Spinal cord (tissue), 10 donors: ENCODE results near the gene CHD1L. TPM values are rescaled to one million over a fixed set of nuclear protein-coding genes. Genes with fewer than 3 reads are reported as not detected.
"Not testable (repeated sequence)": the region's sequence is repeated elsewhere in the genome, so short reads cannot be mapped to it uniquely, and the experiment has no call there.

Experiments
- DNase-seq, 6 donors: peaks; one replicate each; pipeline versions ENCODE4 v3.0.0 to v3.0.0-alpha.2; 2013 to 2015; ENCODE audit warnings: low spot score in 6 of 6, low read depth in 4 of 6
- H3K27ac ChIP-seq: one replicate; pipeline ENCODE4 v1.5.1; 2013; ENCODE audit warnings: low read depth, low read length, control low read depth
- H3K27me3 ChIP-seq: one replicate; pipeline ENCODE4 v1.6.1; 2013; ENCODE audit warnings: low read length; ENCODE audit not compliant: control insufficient read depth, insufficient read depth
- H3K36me3 ChIP-seq: one replicate; pipeline ENCODE4 v1.6.1; 2013; ENCODE audit warnings: low read length; ENCODE audit not compliant: control insufficient read depth, insufficient read depth
- H3K4me1 ChIP-seq: one replicate; pipeline ENCODE4 v1.6.1; 2013; ENCODE audit warnings: low read length; ENCODE audit not compliant: control insufficient read depth, insufficient read depth
- H3K4me3 ChIP-seq: one replicate; pipeline ENCODE4 v1.5.1; 2013; ENCODE audit warnings: low read depth, low read length, control low read depth
- H3K9me3 ChIP-seq: one replicate; pipeline ENCODE4 v1.6.1; 2013; ENCODE audit warnings: low read length; ENCODE audit not compliant: control insufficient read depth, insufficient read depth
- WGBS: methylation state at CpG from one replicate; pipeline ENCODE4 v1.1.5; 2013; ENCODE audit warnings: missing lambda C conversion rate; ENCODE audit not compliant: insufficient coverage; 5-methylcytosine and 5-hydroxymethylcytosine counted together
- polyA plus RNA-seq, 2 donors: library from polyadenylated mRNA; unstranded; fragments of 120-200 nt; gene quantifications; one replicate each; pipeline ENCODE4 v1.2.1, GENCODE V29; 2013; ENCODE audit not compliant: insufficient read length in 2 of 2
- total RNA-seq, 2 donors: library from RNA; depleted of rRNA in 1 of 2; stranded (reverse); fragments of 120-200 nt in 1 of 2; fragments of >200 nt in 1 of 2; gene quantifications; one replicate each; pipeline versions ENCODE4 v1.2.3 to v1.2.4, GENCODE V29; 2013 to 2014
- donor health status: healthy.

The CHD1L gene
- total and polyA plus RNA-seq, 4 donors: 31.9 to 41.9 (median 37.8) TPM

GRCh38 chr1:147240131-147240721, 2.3 kb upstream of the CHD1L start:
- WGBS: 83% methylated on average over 1 of the region's 5 CpGs
- H3K27me3 ChIP-seq, H3K36me3 ChIP-seq, DNase-seq, H3K4me1 ChIP-seq, H3K9me3 ChIP-seq, H3K27ac ChIP-seq, H3K4me3 ChIP-seq: not testable (repeated sequence)

DNA sequence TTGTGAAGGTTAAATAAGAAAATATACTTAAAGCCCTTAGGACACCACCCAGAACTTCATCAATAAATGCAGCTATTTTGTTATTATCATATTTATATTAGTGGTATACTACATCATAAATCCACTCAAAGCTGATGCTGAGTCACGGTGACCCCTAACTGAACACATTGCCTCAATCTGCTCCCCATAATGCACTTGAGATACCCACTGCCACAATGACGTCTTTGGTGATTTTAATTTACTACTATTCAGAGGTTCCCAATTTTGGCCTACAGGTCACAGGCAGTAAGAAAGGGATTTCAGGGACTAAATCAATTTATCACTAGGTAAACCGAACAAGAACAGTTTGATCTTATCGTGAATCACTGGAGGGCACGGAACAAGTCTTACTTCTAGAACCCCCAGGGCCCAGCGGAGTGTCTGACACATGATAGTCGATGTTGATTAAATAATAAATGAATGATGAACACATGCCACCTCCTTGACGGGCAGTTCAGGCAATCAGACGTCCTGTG, 493 bp upstream of the CHD1L start:
- Histone ChIP-seq H3K4me1 (no peaks in the 10 kb centered on the region), H3K27ac (peak overlapping the region; percentile 35), H3K9me3 (no peaks in the 10 kb centered on the region), H3K36me3 (no peaks in the 10 kb centered on the region), H3K27me3 (no peaks in the 10 kb centered on the region), H3K4me3 (peak overlapping the region; percentile 68)
- no peak for DNase-seq
- WGBS: 27% methylated on average over 5 of the region's 9 CpGs

GRCh38 chr1:147243228-147243685, 773 bp downstream of the CHD1L start:
- no peaks in the 10 kb centered on the region for H3K27me3 ChIP-seq
- no peaks in the 10 kb centered on the region for H3K9me3 ChIP-seq
- 0% methylated on average over 17 of the region's 30 CpGs for WGBS
- no peaks in the 10 kb centered on the region for H3K36me3 ChIP-seq
- H3K4me3 ChIP-seq: peak overlapping the region; percentile 68
- no peaks in the 10 kb centered on the region for H3K4me1 ChIP-seq
- no peak for DNase-seq
- peak overlapping the region; percentile 50 for H3K27ac ChIP-seq

DNA sequence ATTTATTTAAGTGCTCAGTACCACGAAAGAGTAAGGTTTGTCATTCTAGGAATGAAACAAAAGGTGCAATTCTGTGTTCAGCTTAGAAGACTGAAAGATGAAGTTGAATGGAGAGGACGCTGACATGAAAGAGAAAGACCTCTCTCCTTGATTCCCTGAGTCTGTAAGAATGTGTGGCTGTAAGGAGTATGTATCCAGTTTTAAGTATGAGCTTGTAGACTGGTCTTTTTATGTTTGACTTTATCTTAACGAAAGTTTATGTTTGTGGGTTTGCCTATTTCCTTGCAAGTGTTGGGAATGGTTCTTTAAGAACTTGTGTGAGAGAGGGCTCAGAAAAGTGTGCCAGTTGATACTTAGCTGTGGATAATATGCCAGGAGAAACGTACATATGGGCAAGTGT, 1.4 kb downstream of the CHD1L start:
- no peaks in the 10 kb centered on the region for H3K4me1 ChIP-seq
- peak overlapping the region; percentile 68 for H3K4me3 ChIP-seq
- WGBS: 9% methylated on average over 4 of the region's 4 CpGs
- H3K9me3 ChIP-seq: no peaks in the 10 kb centered on the region
- no peaks in the 10 kb centered on the region for H3K27me3 ChIP-seq
- no peaks in the 10 kb centered on the region for H3K36me3 ChIP-seq
- DNase-seq: no peak
- H3K27ac ChIP-seq: no peak overlapping the region

DNA sequence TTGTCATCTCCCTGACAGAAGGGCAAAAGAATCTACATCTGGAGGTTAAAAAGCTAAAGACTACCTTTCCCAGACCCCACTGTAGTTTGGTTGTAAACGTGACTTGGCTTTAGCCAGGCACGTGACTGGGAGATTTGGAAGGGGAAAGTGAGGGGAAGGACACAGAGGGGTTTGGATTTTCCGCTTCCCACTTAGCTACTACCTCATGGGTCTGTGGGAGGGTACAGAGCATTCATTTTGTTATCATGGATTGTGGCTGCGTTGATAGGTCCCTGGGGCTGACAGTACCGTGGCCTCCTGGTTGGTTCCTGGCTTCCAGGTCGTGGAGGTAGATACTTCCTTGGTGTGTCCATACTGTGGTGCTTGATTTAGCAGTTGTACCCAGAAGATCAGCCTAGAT, 2.6 kb downstream of the CHD1L start:
- H3K4me3 ChIP-seq: no peak overlapping the region
- 89% methylated on average over 3 of the region's 6 CpGs for WGBS
- H3K27ac ChIP-seq: no peak overlapping the region

DNA sequence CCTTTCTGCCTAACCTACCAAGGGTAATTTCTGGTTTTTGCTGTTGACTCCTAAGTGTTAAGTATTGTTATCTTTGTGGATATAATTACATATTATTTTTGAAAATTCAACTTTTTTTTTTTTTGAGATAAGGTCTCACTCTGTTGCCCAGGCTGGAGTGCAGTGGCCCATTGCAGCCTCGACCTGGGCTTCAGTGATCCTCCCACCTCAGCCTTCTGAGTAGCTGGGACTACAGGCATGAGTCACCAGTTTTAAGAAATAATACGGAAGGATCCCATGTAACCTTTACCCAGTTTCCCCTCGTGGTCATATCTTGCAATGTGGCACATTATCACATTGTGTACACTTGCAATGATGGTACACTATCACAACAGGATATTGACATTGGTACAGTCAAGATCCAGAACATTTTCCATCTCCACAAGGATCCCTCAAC, 3.1 kb downstream of the CHD1L start:
- H3K27me3 ChIP-seq: no peaks in the 10 kb centered on the region
- peaks cover 3% of the 10 kb centered on the region for H3K4me1 ChIP-seq
- H3K4me3 ChIP-seq: no peak overlapping the region
- WGBS: no CpG with 5 or more reads among the region's 3 CpGs
- H3K36me3 ChIP-seq: no peaks in the 10 kb centered on the region
- no peak for DNase-seq
- H3K9me3 ChIP-seq: no peaks in the 10 kb centered on the region
- no peak overlapping the region for H3K27ac ChIP-seq

More for the DNA sequence above, 2.6 kb downstream of the CHD1L start:
- H3K9me3 ChIP-seq: no peaks in the 10 kb centered on the region
- H3K36me3 ChIP-seq: no peaks in the 10 kb centered on the region
- no peaks in the 10 kb centered on the region for H3K27me3 ChIP-seq
- no peak for DNase-seq
- H3K4me1 ChIP-seq: no peaks in the 10 kb centered on the region

GRCh38 chr1:147246044-147246690, 3.7 kb downstream of the CHD1L start:
- no CpG with 5 or more reads among the region's 2 CpGs for WGBS
- H3K4me1 ChIP-seq: peaks cover 3% of the 10 kb centered on the region
- H3K27me3 ChIP-seq: no peaks in the 10 kb centered on the region
- DNase-seq: no peak
- H3K27ac ChIP-seq: no peak overlapping the region
- no peak overlapping the region for H3K4me3 ChIP-seq
- no peaks in the 10 kb centered on the region for H3K9me3 ChIP-seq
- no peaks in the 10 kb centered on the region for H3K36me3 ChIP-seq

GRCh38 chr1:147246910-147247655, 4.6 kb downstream of the CHD1L start:
- Histone ChIP-seq H3K27ac (no peak overlapping the region), H3K4me3 (no peak overlapping the region), H3K36me3 (no peaks in the 10 kb centered on the region), H3K4me1 (peaks cover 3% of the 10 kb centered on the region), H3K27me3 (no peaks in the 10 kb centered on the region), H3K9me3 (no peaks in the 10 kb centered on the region)
- 83% methylated on average over 1 of the region's 2 CpGs for WGBS
- no peak for DNase-seq

DNA sequence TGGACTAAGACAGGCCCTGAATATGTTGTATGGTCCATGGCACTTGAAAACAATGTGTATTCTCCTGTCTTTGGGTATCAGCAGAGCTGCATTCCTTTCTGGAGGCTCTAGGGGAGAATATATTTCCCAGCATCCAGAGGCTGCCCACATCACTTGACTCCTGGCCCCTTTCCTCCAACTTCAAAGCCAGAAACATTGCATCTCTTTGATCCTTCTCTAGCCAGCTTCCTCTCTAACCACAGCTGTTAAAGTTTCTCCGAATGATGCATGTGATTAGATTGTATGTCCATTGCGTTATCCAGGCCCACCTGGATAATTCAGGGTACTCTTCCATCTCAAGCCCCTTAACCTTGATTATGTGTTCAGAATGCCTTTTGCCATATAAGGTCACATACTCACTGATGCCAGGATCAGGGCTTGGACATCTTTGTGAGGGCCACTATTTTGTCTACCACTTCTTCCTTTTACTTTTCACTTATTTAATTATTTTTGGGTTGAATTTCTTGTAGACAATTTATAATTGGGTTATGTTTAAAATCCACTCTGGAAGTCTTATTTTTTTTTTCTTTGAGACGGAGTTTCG, 5.3 kb downstream of the CHD1L start:
- Histone ChIP-seq H3K36me3 (no peaks in the 10 kb centered on the region), H3K9me3 (no peaks in the 10 kb centered on the region), H3K4me3 (no peak overlapping the region), H3K4me1 (peaks cover 6% of the 10 kb centered on the region), H3K27me3 (no peaks in the 10 kb centered on the region), H3K27ac (no peak overlapping the region)
- DNase-seq: no peak
- no CpG with 5 or more reads among the region's 4 CpGs for WGBS
